ENCODE data around the gene RALGAPA2. TPM values are rescaled to one million over a fixed set of nuclear protein-coding genes. Genes with fewer than 3 reads are reported as not detected.

The RALGAPA2 gene
- total and polyA plus RNA-seq, 2 experiments from 2014 or later, result 13.1 to 43.4 TPM

GRCh38 chr20:20566516-20566915 is 145.9 kb downstream of the RALGAPA2 start (continued):
- TF ChIP-seq ZNF462 (CRISPR knock-in tag; IDR thresholded peaks at IDR 0.05) (no peak), ETS1 (IDR thresholded peaks at IDR 0.05) (no peak)

- no peak for DNase-seq (ENCODE audit: low spot score)
- no peaks in the 10 kb centered on the region for H3K9me2 ChIP-seq (ENCODE audit: insufficient read depth)
- TF ChIP-seq ZNF462 (CRISPR knock-in tag; IDR thresholded peaks at IDR 0.05), result no peak
- no peak for ATAC-seq
- Mint-ChIP-seq H3K27ac (no peak overlapping the region), H3K9me3 (no peaks in the 10 kb centered on the region), H3K4me3 (no peak overlapping the region), H3K27me3 (ENCODE audit: insufficient read depth, low read depth, poor library complexity) (peaks cover 2% of the 10 kb centered on the region), H3K36me3 (ENCODE audit: low read depth) (no peaks in the 10 kb centered on the region; the same call in 2 of the 3 replicates), H3K4me1 (peaks cover 10% of the 10 kb centered on the region)
- no peak overlapping the region for H3K4me3 ChIP-seq
- no peaks in the 10 kb centered on the region for H3K79me2 ChIP-seq (replicated peaks; ENCODE audit: insufficient read depth)
- H4K20me1 ChIP-seq (replicated peaks; ENCODE audit: insufficient read depth), result 0 out of 2 replicates have a peak, but pooled peaks cover 3% of the 10 kb centered on the region
- no peaks in the 10 kb centered on the region for H3F3A ChIP-seq (replicated peaks; ENCODE audit: low read depth)
- no peaks in the 10 kb centered on the region for H3K36me3 ChIP-seq (ENCODE audit: insufficient read depth)
- peaks cover 9% of the 10 kb centered on the region; the same call in 1 of the 2 replicates for H3K4me1 ChIP-seq (ENCODE audit: insufficient read depth)
- no peak overlapping the region for H2AFZ ChIP-seq
- H3K4me2 ChIP-seq, result no peak overlapping the region
- no peaks in the 10 kb centered on the region for H3K27me3 ChIP-seq (ENCODE audit: insufficient read depth)
- no peak overlapping the region for H3K27ac ChIP-seq (ENCODE audit: low read depth)
Observed at GRCh38 chr20:20564279-20564678, 148.2 kb downstream of the RALGAPA2 start.
